ENCODE data around the gene KLHL34.
A peak's percentile ranks its signal among the peaks of the same experiment; 100 is the strongest.

The KLHL34 gene

GRCh38 chrX:21645886-21646285 lies 12.2 kb downstream of the KLHL34 start:
- DNase-seq, result no peak

GRCh38 chrX:21645431-21645830 lies 12.7 kb downstream of the KLHL34 start:
- peak in 1 of 2 experiments; percentile 8 for DNase-seq

GRCh38 chrX:21639775-21640174 lies 18.4 kb downstream of the KLHL34 start:
- no peak for DNase-seq

GRCh38 chrX:21638311-21638710 lies 19.8 kb downstream of the KLHL34 start:
- no peak for DNase-seq

- DNase-seq, result no peak
Measured at GRCh38 chrX:21632027-21632426, 26.1 kb downstream of the KLHL34 start.

GRCh38 chrX:21623778-21624501 lies 34.2 kb downstream of the KLHL34 start:
- no peak for DNase-seq

- DNase-seq, result no peak
Measured at GRCh38 chrX:21620234-21620633, 37.9 kb downstream of the KLHL34 start.

GRCh38 chrX:21616386-21616785 lies 41.7 kb downstream of the KLHL34 start:
- DNase-seq, result no peak

GRCh38 chrX:21612154-21612553 lies 46.0 kb downstream of the KLHL34 start:
- no peak for DNase-seq

- DNase-seq, result no peak
Measured at GRCh38 chrX:21610168-21610567, 48.0 kb downstream of the KLHL34 start.

- no peak for DNase-seq
Measured at GRCh38 chrX:21606002-21606401, 52.1 kb downstream of the KLHL34 start.
